GM12878 (cell line): ENCODE results near the gene SCLY. TPM values are rescaled to one million over a fixed set of nuclear protein-coding genes. Genes with fewer than 3 reads are reported as not detected.

Source experiments
- ATAC-seq: fragments of 200-7000 bp; cut with Tn5 transposase; 3 replicates; pipeline ENCODE4 v1.9.1; 2020; ENCODE audit warnings: mild to moderate bottlenecking, moderate library complexity
- BruUV-seq: library from RNA; stranded (reverse); fragments of 400-500 nt; replicated peaks from 2 replicates; lab custom pipeline; 2021; lab: Mats Ljungman, UMichigan
- CTCF ChIA-PET: fragments of 300-600 bp; sonication (Branson Sonifier 250); formaldehyde crosslinking; extraction: SDS; loops from one replicate; lab custom pipeline; 2021; ENCODE audit warnings: inconsistent platforms; lab: Yijun Ruan, JAX
- POLR2A ChIA-PET: fragments of 350-600 bp; formaldehyde crosslinking; extraction: SDS; loops from one replicate; lab custom pipeline; 2021; ENCODE audit warnings: inconsistent platforms; lab: Charles Lee
- RAD21 ChIA-PET: fragments of 300-600 bp; sonication (Branson Sonifier 250); formaldehyde crosslinking; loops from one replicate; lab custom pipeline; 2023; ENCODE audit warnings: antibody characterized with exemption; ENCODE audit not compliant: unreplicated experiment; lab: Charles Lee
- SMC1A ChIA-PET: fragments of 300-600 bp; sonication (Branson Sonifier 250); formaldehyde crosslinking; loops from one replicate; lab custom pipeline; 2023; ENCODE audit not compliant: unreplicated experiment, uncharacterized antibody; lab: Charles Lee
- DNase-seq: peaks from one replicate; pipeline ENCODE4 v3.0.0-alpha.2; 2011; ENCODE audit warnings: low read depth, low spot score
- FAIRE-seq: peaks from 3 replicates; lab custom pipeline; 2011; peaks lifted over from hg19 to GRCh38; lab: Jason Lieb, UNC
- H2AFZ ChIP-seq: 2 replicates; pipeline ENCODE4 v1.6.0; 2011; ENCODE audit warnings: low read depth, low read length, control low read depth; ENCODE audit not compliant: control insufficient read depth
- H3K27ac ChIP-seq: 2 replicates; pipeline ENCODE4 v1.5.1; 2011; ENCODE audit warnings: control low read depth; ENCODE audit not compliant: control insufficient read depth, insufficient read depth
- H3K27me3 ChIP-seq, 2 experiments: replicated peaks in 1 of 2; 2 replicates each; pipeline versions ENCODE4 v1.6.0 to v1.6.1; 2011; ENCODE audit warnings: low read length in 1 of 2; ENCODE audit not compliant: control insufficient read depth in 2 of 2, insufficient read depth in 2 of 2
- H3K36me3 ChIP-seq, 2 experiments: 2 replicates each; pipeline ENCODE4 v1.5.1; 2011; ENCODE audit warnings: low read length in 1 of 2; ENCODE audit not compliant: control insufficient read depth in 2 of 2, insufficient read depth in 2 of 2
- H3K4me1 ChIP-seq: 2 replicates; pipeline ENCODE4 v1.6.1; 2011; ENCODE audit warnings: mild to moderate bottlenecking, low read length, moderate library complexity, mixed read lengths; ENCODE audit not compliant: control insufficient read depth, insufficient read depth
- H3K4me2 ChIP-seq: 2 replicates; pipeline ENCODE4 v1.6.0; 2011; ENCODE audit warnings: control low read depth; ENCODE audit not compliant: control insufficient read depth, insufficient read depth
- H3K4me3 ChIP-seq: fragments of 200-600 bp; sonication (generic); 2 replicates; pipeline ENCODE4 v1.5.1; 2016
- H3K79me2 ChIP-seq: 2 replicates; pipeline ENCODE4 v1.6.0; 2011; ENCODE audit warnings: low read length; ENCODE audit not compliant: control insufficient read depth, insufficient read depth
- H3K9ac ChIP-seq: 2 replicates; pipeline ENCODE4 v1.8.0; 2011; ENCODE audit warnings: low read length, control low read depth, mixed read lengths; ENCODE audit not compliant: control insufficient read depth, insufficient read depth
- H3K9me3 ChIP-seq: replicated peaks from 3 replicates; pipeline ENCODE4 v1.5.1; 2011; ENCODE audit warnings: mild to moderate bottlenecking, low read length; ENCODE audit not compliant: control insufficient read depth, insufficient read depth
- H4K20me1 ChIP-seq: 2 replicates; pipeline ENCODE4 v1.6.0; 2011; ENCODE audit not compliant: control insufficient read depth, insufficient read depth
- BMI1 ChIP-seq: fragments of 450-650 bp; IDR thresholded peaks from 2 replicates; pipeline ENCODE4 v1.6.1; 2016; ENCODE audit warnings: mild to moderate bottlenecking, moderate library complexity, borderline replicate concordance
- CHD4 ChIP-seq: fragments of 200-600 bp; sonication (generic); IDR thresholded peaks from 2 replicates; pipeline ENCODE4 v1.6.1; 2016; ENCODE audit warnings: mild to moderate bottlenecking
- CREB1 ChIP-seq: IDR thresholded peaks from 2 replicates; pipeline ENCODE4 v1.6.1; 2012; ENCODE audit warnings: low read depth, mild to moderate bottlenecking, inconsistent platforms
- MEF2B ChIP-seq: fragments of 450-650 bp; IDR thresholded peaks from 2 replicates; pipeline ENCODE4 v1.6.1; 2018; ENCODE audit warnings: mild to moderate bottlenecking, moderate library complexity; ENCODE audit not compliant: partially characterized antibody, poor library complexity, severe bottlenecking
- NKRF ChIP-seq: fragments of 450-650 bp; conservative IDR thresholded peaks from 2 replicates; pipeline ENCODE4 v1.6.1; 2017; ENCODE audit warnings: mild to moderate bottlenecking, moderate library complexity
- NR2C1 ChIP-seq: fragments of 450-650 bp; IDR thresholded peaks from 2 replicates; pipeline ENCODE4 v1.6.1; 2017; ENCODE audit warnings: antibody characterized with exemption, mild to moderate bottlenecking, moderate library complexity
- NRF1 ChIP-seq: conservative IDR thresholded peaks from 2 replicates; pipeline ENCODE4 v1.6.1; 2011; ENCODE audit warnings: mild to moderate bottlenecking, low read depth, low read length, improper control_type of control experiment
- RAD21 ChIP-seq: IDR thresholded peaks from 2 replicates; pipeline ENCODE4 v1.6.1; 2011; ENCODE audit warnings: mild to moderate bottlenecking, low read depth, low read length, moderate library complexity; ENCODE audit not compliant: insufficient read depth
- RELA ChIP-seq: fragments of 450-650 bp; IDR thresholded peaks from 2 replicates; pipeline ENCODE4 v1.8.0; 2014; ENCODE audit warnings: borderline replicate concordance; ENCODE audit not compliant: partially characterized antibody
- SMAD5 ChIP-seq: IDR thresholded peaks from 2 replicates; pipeline ENCODE4 v1.6.1; 2016; ENCODE audit warnings: antibody characterized with exemption, low read depth
- SPI1 ChIP-seq: IDR thresholded peaks from 2 replicates; pipeline ENCODE4 v1.6.1; 2011; ENCODE audit warnings: low read depth, mild to moderate bottlenecking, low read length, moderate library complexity, borderline replicate concordance; ENCODE audit not compliant: insufficient read depth
- STAT3 ChIP-seq: IDR thresholded peaks from 2 replicates; pipeline ENCODE4 v1.6.1; 2011; ENCODE audit warnings: low read depth, low read length, improper control_type of control experiment
- SUPT20H ChIP-seq: IDR thresholded peaks from 2 replicates; pipeline ENCODE4 v1.6.1; 2011; ENCODE audit warnings: low read depth, mild to moderate bottlenecking, low read length, moderate library complexity, borderline replicate concordance; ENCODE audit not compliant: control insufficient read depth
- ZNF687 ChIP-seq: fragments of 450-650 bp; IDR thresholded peaks from 2 replicates; pipeline ENCODE4 v1.6.1; 2017; ENCODE audit warnings: mild to moderate bottlenecking, moderate library complexity
- WGBS: methylation state at CpG from one replicate; pipeline ENCODE4 v1.1.6; 2016; ENCODE audit warnings: low lambda C conversion rate; ENCODE audit not compliant: insufficient replicate concordance, insufficient coverage; ENCODE audit errors: missing lambda C conversion rate; 5-methylcytosine and 5-hydroxymethylcytosine counted together
- in situ Hi-C: fragments of 300-500 bp; cut with MboI; formaldehyde crosslinking; loops from 9 replicates; pipeline ENCODE4 v1.14.3; 2018; ENCODE audit warnings: mixed read lengths
- intact Hi-C: fragments of 100-400 bp; cut with micrococcal nuclease; formaldehyde crosslinking; loops from one replicate; pipeline ENCODE4 v1.14.2; 2022; ENCODE audit not compliant: unreplicated experiment
- polyA plus RNA-seq, 11 experiments: library from polyadenylated mRNA; depleted of rRNA in 4 of 11; unstranded in 6 of 11; stranded (reverse) in 5 of 11; fragments of >200 nt; fragmentation: Nextera tagmentation in 4 of 11; fragmentation: Illumina TruSeq in 1 of 11; extraction: Ambion mirVana in 4 of 11; extraction: Trizol in 1 of 11; gene quantifications; 1 replicate in 1 of 11; 2 replicates in 10 of 11; pipeline versions ENCODE4 v1.2.1 to v1.2.3, GENCODE V29; 2011 to 2016; ENCODE audit warnings: inconsistent platforms in 2 of 11, missing spikeins in 2 of 11, low read depth in 1 of 11
- total RNA-seq, 4 experiments: library from RNA; depleted of rRNA in 3 of 4; stranded (reverse); fragments of >200 nt in 3 of 4; fragmentation: Illumina TruSeq in 1 of 4; extraction: Trizol in 1 of 4; gene quantifications; 2 replicates each; pipeline versions ENCODE4 v1.2.1 to v1.2.3, GENCODE V29; 2013 to 2021

The SCLY gene
- total and polyA plus RNA-seq, 10 of the 15 experiments (the other 5 are each of a cell fraction or from before 2014, with no cell fraction given), result 3.3 to 49.1 (median 32.3) TPM

GRCh38 chr2:238121511-238122286, 60.9 kb downstream of the SCLY start:
- TF ChIP-seq RAD21, result no peak
- TF ChIP-seq NR2C1, result no peak
- no peak for TF ChIP-seq STAT3
- TF ChIP-seq ZNF687, result no peak
- no peak for TF ChIP-seq BMI1
- no peak for TF ChIP-seq NKRF
- TF ChIP-seq RELA, result no peak
- no peak for TF ChIP-seq NRF1
- TF ChIP-seq MEF2B, result no peak
- TF ChIP-seq SPI1, result no peak
- TF ChIP-seq CREB1, result no peak
- no peak for TF ChIP-seq CHD4
- TF ChIP-seq SMAD5, result no peak
- TF ChIP-seq SUPT20H, result no peak
- no peak for FAIRE-seq
- intact Hi-C loops (no loop called here), in situ Hi-C loops (no loop called here)
- no peaks in the 10 kb centered on the region for H3K4me1 ChIP-seq
- no peak overlapping the region for H3K4me2 ChIP-seq
- 64% methylated on average over 27 of the region's 27 CpGs for WGBS
- no peak for DNase-seq
- H3K9me3 ChIP-seq, result peaks cover 4% of the 10 kb centered on the region; the same call in 2 of the 3 replicates
- POLR2A ChIA-PET, result interaction anchor here (2.2 kb wide), 1 partner anchor 13 kb away, joined by 7 read pairs; no protein-coding TSS in a partner anchor
- ATAC-seq, result no peak
- RAD21 ChIA-PET, result no interaction called here
- H3K4me3 ChIP-seq, result no peak overlapping the region
- no peaks in the 10 kb centered on the region for H4K20me1 ChIP-seq
- no peaks in the 10 kb centered on the region for H3K27me3 ChIP-seq
- H3K27ac ChIP-seq, result no peak overlapping the region
- no peak overlapping the region for H3K9ac ChIP-seq
- BruUV-seq, result no TSS peak
- CTCF ChIA-PET, result interaction anchor here (0.8 kb wide), 1 partner anchor 17 kb away, joined by 3 read pairs; no protein-coding TSS in a partner anchor
- no peak overlapping the region for H2AFZ ChIP-seq
- SMC1A ChIA-PET, result interaction anchor here (1.0 kb wide), 1 partner anchor 15 kb away, joined by 3 read pairs; no protein-coding TSS in a partner anchor
- H3K36me3 ChIP-seq, result no peaks in the 10 kb centered on the region
- H3K79me2 ChIP-seq, result no peaks in the 10 kb centered on the region
